BLaER1 (cell line): ENCODE results near the gene PFKFB4.

Source experiments
- H3K27ac ChIP-seq: shearing (Covaris generic); formaldehyde crosslinking; 2 replicates; pipeline ENCODE4 v1.8.1; 2022
- H3K27me3 ChIP-seq: shearing (Covaris generic); formaldehyde crosslinking; 2 replicates; pipeline ENCODE4 v1.8.1; 2022
- H3K36me3 ChIP-seq: shearing (Covaris generic); formaldehyde crosslinking; 2 replicates; pipeline ENCODE4 v1.8.1; 2022
- H3K4me1 ChIP-seq: shearing (Covaris generic); formaldehyde crosslinking; 2 replicates; pipeline ENCODE4 v1.8.1; 2022
- H3K4me2 ChIP-seq: shearing (Covaris generic); formaldehyde crosslinking; 2 replicates; pipeline ENCODE4 v1.8.1; 2022
- H3K4me3 ChIP-seq: shearing (Covaris generic); formaldehyde crosslinking; 2 replicates; pipeline ENCODE4 v1.8.1; 2022
- H3K9ac ChIP-seq: shearing (Covaris generic); formaldehyde crosslinking; 2 replicates; pipeline ENCODE4 v1.8.1; 2022
- H3K9me3 ChIP-seq: shearing (Covaris generic); formaldehyde crosslinking; 2 replicates; pipeline ENCODE4 v1.8.1; 2022
- H4K20me1 ChIP-seq: shearing (Covaris generic); formaldehyde crosslinking; 2 replicates; pipeline ENCODE4 v1.8.1; 2022
- Cebpa-rat ChIP-seq: shearing (Covaris generic); IDR thresholded peaks from 2 replicates; pipeline ENCODE4 v1.8.1; 2022

The PFKFB4 gene

DNA sequence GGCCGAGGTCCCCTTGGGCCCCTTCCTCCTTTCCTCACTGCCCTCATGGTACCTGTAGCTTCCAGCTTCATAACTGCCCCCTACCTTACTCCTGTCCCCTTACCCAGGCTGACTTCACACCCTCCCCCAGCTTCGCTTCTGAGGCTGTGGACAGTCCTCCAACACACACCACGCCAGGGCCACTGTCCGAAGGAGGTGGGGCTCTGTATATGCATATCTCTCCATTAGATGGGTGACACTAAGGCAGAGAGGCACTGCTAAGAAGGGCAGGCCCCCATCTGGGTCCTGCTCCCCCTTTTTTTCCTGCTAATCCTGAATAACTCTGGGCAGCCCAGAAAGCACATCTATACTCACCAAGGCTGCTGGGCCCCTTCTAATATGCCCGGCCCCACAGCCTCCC is 39.6 kb upstream of the PFKFB4 start:
- Histone ChIP-seq H3K4me3 (no peak overlapping the region), H3K27ac (no peak overlapping the region), H3K36me3 (peaks cover 46% of the 10 kb centered on the region), H4K20me1 (peaks cover 77% of the 10 kb centered on the region), H3K4me1 (peaks cover 31% of the 10 kb centered on the region), H3K9me3 (no peaks in the 10 kb centered on the region), H3K4me2 (no peak overlapping the region), H3K27me3 (peaks cover 58% of the 10 kb centered on the region), H3K9ac (no peak overlapping the region)
- TF ChIP-seq Cebpa-rat: no peak

DNA sequence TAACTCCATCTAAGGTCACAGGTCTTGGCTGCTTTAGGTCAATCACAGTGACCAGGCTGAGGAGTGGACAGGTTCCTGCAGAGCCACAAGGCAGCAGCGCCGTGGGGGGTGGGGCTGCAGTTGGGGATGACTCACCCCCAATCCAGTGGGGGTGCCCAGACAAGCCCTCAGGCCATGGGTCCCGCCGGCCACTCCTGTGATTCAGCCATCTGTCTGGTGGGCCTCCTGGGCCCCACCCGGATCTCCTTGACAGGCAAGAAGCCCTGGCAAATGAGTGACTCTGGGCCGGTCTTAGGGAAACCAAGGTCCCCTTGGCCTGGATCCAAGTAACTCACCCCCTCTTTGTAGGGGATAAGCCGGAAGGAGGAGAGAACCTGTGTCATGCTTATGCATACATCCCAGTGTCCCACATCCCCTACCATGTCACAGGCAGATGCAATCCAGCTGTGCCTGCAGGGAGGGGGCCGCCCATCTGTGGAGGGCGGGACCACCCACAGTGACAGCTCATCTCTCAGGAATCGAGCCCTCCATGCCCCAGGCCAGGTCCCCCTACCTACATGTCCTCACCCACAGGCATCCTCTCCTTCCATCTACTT is 39.0 kb upstream of the PFKFB4 start:
- no peak overlapping the region for H3K4me2 ChIP-seq
- no peak overlapping the region for H3K4me3 ChIP-seq
- no peak overlapping the region for H3K9ac ChIP-seq
- TF ChIP-seq Cebpa-rat: no peak
- H3K4me1 ChIP-seq: peaks cover 31% of the 10 kb centered on the region
- peaks cover 58% of the 10 kb centered on the region for H3K27me3 ChIP-seq
- peaks cover 72% of the 10 kb centered on the region for H4K20me1 ChIP-seq
- H3K36me3 ChIP-seq: peaks cover 41% of the 10 kb centered on the region
- no peak overlapping the region for H3K27ac ChIP-seq
- no peaks in the 10 kb centered on the region for H3K9me3 ChIP-seq

DNA sequence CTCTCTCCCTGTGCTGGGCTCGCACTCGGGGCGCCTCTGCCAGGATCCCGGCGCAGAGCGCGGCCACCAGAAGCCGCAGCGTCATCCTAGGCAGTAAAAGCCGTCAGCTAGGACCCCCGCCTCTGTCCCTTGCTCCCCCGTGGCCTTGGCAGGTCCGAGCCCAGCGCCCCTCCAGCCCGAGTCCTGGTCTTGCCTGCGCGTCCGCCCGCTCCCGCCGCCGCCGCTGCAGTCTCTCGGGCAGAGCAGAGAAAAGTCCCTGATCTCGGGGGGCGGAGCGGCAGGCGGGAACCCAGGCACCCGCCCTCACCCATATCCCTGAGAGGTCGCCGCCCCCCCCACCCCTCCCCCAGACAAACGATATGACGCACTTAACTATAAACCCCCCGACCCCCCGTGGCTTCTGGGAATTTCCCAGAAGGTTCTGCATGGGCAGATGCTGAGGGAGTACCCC is 38.5 kb upstream of the PFKFB4 start, which contains the start of gene COL7A1:
COL7A1 (minus strand) TSS at position 255 of the 451 bp plus-strand sequence; CDS start at position 85, 170 bp downstream.
- Histone ChIP-seq H3K4me3 (no peak within 1 kb of the TSS), H3K27ac (no peak within 1 kb of the TSS), H3K4me2 (peak within 1 kb of the TSS; percentile 25; the same call in 1 of the 2 replicates), H3K9ac (no peak within 1 kb of the TSS), H4K20me1 (peaks cover 66% of the 10 kb centered on the region), H3K4me1 (peaks cover 29% of the 10 kb centered on the region), H3K27me3 (peaks cover 63% of the 10 kb centered on the region), H3K36me3 (peaks cover 36% of the 10 kb centered on the region), H3K9me3 (no peaks in the 10 kb centered on the region)
- TF ChIP-seq Cebpa-rat: no peak

DNA sequence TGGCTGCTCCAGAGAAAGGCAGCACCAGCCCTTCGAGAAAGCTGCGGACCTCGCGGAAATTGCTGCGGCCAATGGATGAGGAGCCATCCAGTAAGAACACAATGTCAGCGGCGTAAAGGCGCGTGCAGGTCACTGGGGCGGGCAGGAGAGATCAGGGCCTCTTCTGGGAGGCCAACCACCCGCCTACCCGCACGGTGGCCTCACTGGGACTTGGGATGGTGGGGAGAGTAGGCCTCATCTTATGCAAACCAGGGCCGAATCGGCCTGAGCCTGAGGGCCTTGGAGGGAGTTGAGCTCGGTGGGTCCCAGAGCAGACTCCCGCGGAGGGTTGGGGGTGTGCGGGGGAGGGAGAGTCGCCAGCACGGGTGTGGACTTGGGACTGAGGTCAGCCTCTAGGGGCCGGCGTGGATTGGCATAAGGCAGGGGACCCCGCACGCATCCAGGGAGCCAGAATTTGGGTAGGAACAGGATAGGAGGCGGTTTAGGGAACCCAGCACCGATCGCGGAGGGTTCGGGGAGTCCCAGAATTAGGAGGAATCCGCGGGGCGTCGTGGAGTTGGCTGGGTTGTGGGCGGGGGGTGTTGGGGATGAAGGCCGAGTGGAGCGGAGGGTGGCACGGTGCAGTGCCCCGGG is 37.9 kb upstream of the PFKFB4 start:
- Histone ChIP-seq H3K27ac (no peak overlapping the region), H3K36me3 (peaks cover 30% of the 10 kb centered on the region), H3K9me3 (no peaks in the 10 kb centered on the region), H3K4me1 (peaks cover 24% of the 10 kb centered on the region), H3K9ac (no peak overlapping the region), H3K4me2 (peak overlapping the region; percentile 25; the same call in 1 of the 2 replicates), H3K27me3 (peaks cover 67% of the 10 kb centered on the region), H4K20me1 (peaks cover 61% of the 10 kb centered on the region), H3K4me3 (no peak overlapping the region)
- no peak for TF ChIP-seq Cebpa-rat

DNA sequence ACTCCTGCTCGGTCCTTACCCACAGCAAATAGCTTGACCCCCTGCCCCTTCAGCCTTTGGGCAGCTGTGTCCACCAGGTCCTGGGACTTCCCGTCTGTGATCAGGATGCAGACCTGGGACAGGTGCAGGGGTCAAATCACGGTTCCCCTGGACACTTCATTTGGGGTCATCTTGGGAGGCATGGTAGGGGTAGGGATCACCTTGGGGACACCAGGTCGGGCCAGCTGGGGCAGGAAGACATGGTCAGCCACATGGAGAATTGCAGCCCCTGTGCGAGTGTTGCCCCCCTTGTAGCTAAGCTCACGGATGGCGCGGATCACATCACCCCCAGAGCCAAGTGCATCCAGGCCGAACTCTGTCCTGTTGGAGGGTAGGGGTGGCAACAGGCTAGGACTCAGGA is 36.7 kb upstream of the PFKFB4 start:
- Histone ChIP-seq H4K20me1 (peaks cover 49% of the 10 kb centered on the region), H3K4me1 (peaks cover 12% of the 10 kb centered on the region), H3K4me3 (no peak overlapping the region), H3K4me2 (no peak overlapping the region), H3K9me3 (no peaks in the 10 kb centered on the region), H3K27me3 (peaks cover 67% of the 10 kb centered on the region), H3K36me3 (peaks cover 18% of the 10 kb centered on the region), H3K9ac (no peak overlapping the region), H3K27ac (no peak overlapping the region)
- TF ChIP-seq Cebpa-rat: no peak

DNA sequence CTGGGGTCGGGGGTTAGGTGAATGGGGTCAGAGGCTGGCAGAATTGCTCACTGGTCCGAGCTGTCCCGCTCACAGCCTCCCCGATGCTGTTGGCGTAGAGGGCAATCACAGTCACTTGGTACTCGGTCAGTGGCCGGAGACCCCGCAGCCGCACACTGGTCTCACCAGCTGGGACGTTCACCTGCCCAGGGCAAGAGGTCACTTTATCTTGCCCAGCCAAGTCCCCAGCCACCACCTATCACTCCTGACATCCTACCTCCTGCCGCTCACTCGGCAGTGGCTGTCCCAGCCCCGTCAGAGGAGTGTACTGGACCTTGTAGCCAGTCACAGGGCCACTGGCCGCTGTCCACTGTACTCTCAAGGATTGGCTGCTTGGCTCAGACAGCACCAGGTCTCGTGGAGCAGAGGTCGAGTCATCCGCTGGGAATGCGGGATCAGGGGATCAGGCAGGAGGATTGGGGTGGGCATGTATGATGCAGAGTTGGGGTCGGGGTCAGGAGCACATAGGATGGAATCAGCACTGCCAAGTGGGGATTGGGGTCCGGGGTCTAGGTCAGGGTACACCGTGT is 36.0 kb upstream of the PFKFB4 start:
- no peak overlapping the region for H3K4me3 ChIP-seq
- H3K4me1 ChIP-seq: peaks cover 4% of the 10 kb centered on the region; the same call in 1 of the 2 replicates
- no peak overlapping the region for H3K9ac ChIP-seq
- no peak overlapping the region for H3K27ac ChIP-seq
- peaks cover 11% of the 10 kb centered on the region for H3K36me3 ChIP-seq
- H3K9me3 ChIP-seq: no peaks in the 10 kb centered on the region
- TF ChIP-seq Cebpa-rat: no peak
- peaks cover 41% of the 10 kb centered on the region for H4K20me1 ChIP-seq
- H3K27me3 ChIP-seq: peaks cover 67% of the 10 kb centered on the region
- H3K4me2 ChIP-seq: no peak overlapping the region

DNA sequence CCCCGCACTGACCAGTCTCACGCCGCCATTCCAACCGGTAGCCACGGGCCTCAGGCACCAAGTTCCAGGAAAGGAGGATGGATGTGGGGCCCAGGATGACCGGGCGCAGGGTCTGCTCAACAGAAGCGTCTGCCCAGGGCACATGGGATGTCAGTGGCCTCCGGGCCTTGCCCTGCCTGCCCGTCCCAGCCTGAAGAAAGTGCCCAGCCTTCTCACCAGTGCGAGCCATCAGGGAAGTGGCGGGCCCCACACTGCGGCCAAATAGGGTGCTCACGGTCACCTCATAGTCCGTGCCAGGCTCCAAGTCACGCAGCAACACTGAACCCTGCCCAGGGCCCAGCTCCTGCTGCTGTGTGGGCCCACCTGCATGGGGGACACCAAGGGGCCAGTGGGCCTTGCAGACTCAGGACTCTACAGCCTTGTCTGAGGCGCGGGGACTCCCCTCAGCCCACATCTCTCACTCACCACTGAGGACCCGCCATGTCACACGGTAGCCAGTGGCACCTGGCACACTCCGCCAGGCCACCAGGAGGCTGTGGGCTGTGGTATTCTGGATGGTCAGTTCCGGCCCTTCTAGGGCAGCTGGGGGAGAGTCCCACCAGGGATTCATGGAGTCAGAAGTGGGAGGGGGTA is 35.4 kb upstream of the PFKFB4 start:
- Histone ChIP-seq H3K27ac (no peak overlapping the region), H3K4me1 (peaks cover 4% of the 10 kb centered on the region; the same call in 1 of the 2 replicates), H3K4me3 (no peak overlapping the region), H3K9me3 (no peaks in the 10 kb centered on the region), H3K4me2 (no peak overlapping the region), H3K36me3 (peaks cover 5% of the 10 kb centered on the region), H3K27me3 (peaks cover 67% of the 10 kb centered on the region), H4K20me1 (peaks cover 35% of the 10 kb centered on the region), H3K9ac (no peak overlapping the region)
- TF ChIP-seq Cebpa-rat: no peak

DNA sequence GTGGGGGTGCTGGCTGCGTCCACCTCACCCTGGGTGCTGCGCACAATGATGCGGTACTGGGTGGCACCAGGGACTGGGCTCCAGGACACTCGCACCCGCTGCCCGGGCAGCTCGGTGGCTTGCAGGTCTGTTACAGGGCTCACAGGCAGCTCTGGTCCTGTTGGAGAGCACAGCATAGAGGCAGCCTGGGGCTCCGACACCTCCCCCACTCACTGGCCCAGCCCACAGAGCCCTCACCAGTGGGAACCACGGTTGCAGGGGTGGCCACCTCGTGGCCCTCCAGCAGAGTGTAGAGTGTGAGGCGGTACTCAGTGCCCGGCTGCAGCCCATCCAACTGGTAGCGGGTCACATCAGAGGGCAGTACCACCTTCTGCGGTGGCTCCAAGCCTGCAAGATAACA is 34.8 kb upstream of the PFKFB4 start:
- no peaks in the 10 kb centered on the region for H3K9me3 ChIP-seq
- no peaks in the 10 kb centered on the region for H3K36me3 ChIP-seq
- H3K4me2 ChIP-seq: no peak overlapping the region
- H3K4me3 ChIP-seq: no peak overlapping the region
- no peak for TF ChIP-seq Cebpa-rat
- H3K4me1 ChIP-seq: peaks cover 4% of the 10 kb centered on the region; the same call in 1 of the 2 replicates
- H3K27me3 ChIP-seq: peaks cover 61% of the 10 kb centered on the region
- peaks cover 30% of the 10 kb centered on the region for H4K20me1 ChIP-seq
- no peak overlapping the region for H3K27ac ChIP-seq
- H3K9ac ChIP-seq: no peak overlapping the region

DNA sequence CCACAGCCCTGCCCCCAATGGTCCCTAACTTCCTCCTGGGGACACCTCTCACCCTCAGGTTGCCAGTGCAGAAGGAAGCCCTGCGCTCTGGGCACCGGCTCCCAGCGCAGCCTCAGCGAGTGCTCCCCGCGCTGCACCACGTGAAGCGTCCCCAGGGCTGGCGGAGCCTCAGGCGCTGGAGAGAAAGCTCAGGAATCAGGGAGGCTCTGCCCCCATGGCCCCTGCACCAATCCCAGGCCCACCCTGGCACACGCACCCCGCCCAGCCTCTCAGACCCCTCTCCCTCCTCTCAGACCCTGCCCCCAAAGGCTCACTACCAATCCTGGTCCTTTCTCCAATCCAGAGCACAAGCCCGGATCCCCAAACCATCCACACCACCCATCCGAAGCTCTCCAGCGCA is 31.6 kb upstream of the PFKFB4 start:
- H3K4me2 ChIP-seq: no peak overlapping the region
- no peak for TF ChIP-seq Cebpa-rat
- H3K4me1 ChIP-seq: no peaks in the 10 kb centered on the region
- no peaks in the 10 kb centered on the region for H3K36me3 ChIP-seq
- H3K4me3 ChIP-seq: no peak overlapping the region
- H3K9me3 ChIP-seq: no peaks in the 10 kb centered on the region
- no peak overlapping the region for H3K27ac ChIP-seq
- H4K20me1 ChIP-seq: 0 out of 2 replicates have a peak, but pooled peaks cover under 1% of the 10 kb centered on the region
- peaks cover 29% of the 10 kb centered on the region for H3K27me3 ChIP-seq
- no peak overlapping the region for H3K9ac ChIP-seq

DNA sequence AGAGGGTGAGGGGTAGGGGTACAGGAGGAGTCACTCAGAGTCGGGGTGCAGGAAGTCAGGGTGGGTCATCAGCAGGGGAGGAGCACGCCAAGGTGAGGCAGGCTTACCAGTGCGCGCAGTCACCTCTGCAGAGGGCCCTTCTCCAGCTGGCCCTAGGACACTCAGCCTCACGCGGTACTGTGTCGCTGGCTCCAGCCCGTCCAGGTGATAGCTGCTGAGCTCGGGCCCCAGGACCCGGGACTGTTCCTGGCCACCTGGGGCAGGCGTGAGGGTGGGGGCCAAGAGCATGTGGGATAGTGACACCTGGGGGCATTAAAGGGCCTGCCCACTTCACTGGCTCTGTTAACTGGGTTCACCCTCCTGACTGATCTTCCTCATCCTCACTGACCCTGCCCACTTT is 31.1 kb upstream of the PFKFB4 start:
- Histone ChIP-seq H3K9me3 (no peaks in the 10 kb centered on the region), H3K4me1 (no peaks in the 10 kb centered on the region), H3K36me3 (no peaks in the 10 kb centered on the region), H4K20me1 (no peaks in the 10 kb centered on the region), H3K27ac (no peak overlapping the region), H3K9ac (no peak overlapping the region), H3K4me3 (no peak overlapping the region), H3K4me2 (no peak overlapping the region), H3K27me3 (peaks cover 23% of the 10 kb centered on the region)
- no peak for TF ChIP-seq Cebpa-rat
